HEK293 (cell line): ENCODE measurements around the gene USP3.

Source experiments
- ZNF473 ChIP-seq: fragments of 450-650 bp; formaldehyde crosslinking; IDR thresholded peaks from 2 replicates; pipeline ENCODE4 v1.5.1; 2017; ENCODE audit warnings: missing biosample characterization, missing genetic modification characterization
- ZNF785 ChIP-seq: fragments of 450-650 bp; formaldehyde crosslinking; IDR thresholded peaks from 2 replicates; pipeline ENCODE4 v1.5.1; 2016; ENCODE audit warnings: missing biosample characterization, missing genetic modification characterization

GRCh38 chr15:63461230-63461985 lies 43.0 kb upstream of the USP3 start:
- no peak for TF ChIP-seq ZNF473
- no peak for TF ChIP-seq ZNF785
